Liver (tissue), 9 donors: Measurements from ENCODE around the gene PLEKHA3. TPM values are rescaled to one million over a fixed set of nuclear protein-coding genes. Genes with fewer than 3 reads are reported as not detected.

ENCODE experiments used
- DNase-seq: peaks from one replicate; pipeline ENCODE4 v3.0.0-alpha.2; 2017; ENCODE audit warnings: low spot score
- H3K27ac ChIP-seq, 2 donors: one replicate each; pipeline ENCODE4 v1.7.0; 2013; ENCODE audit warnings: inconsistent platforms in 2 of 2, low read length in 2 of 2, control low read depth in 1 of 2, low read depth in 1 of 2, mild to moderate bottlenecking in 1 of 2
- H3K27me3 ChIP-seq, 4 donors: one replicate each; pipeline versions ENCODE4 v1.6.1 to v1.7.0; 2013; ENCODE audit warnings: low read length in 3 of 4, inconsistent platforms in 1 of 4, mild to moderate bottlenecking in 1 of 4, moderate library complexity in 1 of 4; ENCODE audit not compliant: control insufficient read depth in 4 of 4, insufficient read depth in 4 of 4
- H3K36me3 ChIP-seq, 4 donors: one replicate each; pipeline versions ENCODE4 v1.6.1 to v1.7.0; 2013; ENCODE audit warnings: low read length in 3 of 4, mild to moderate bottlenecking in 3 of 4, low read depth in 1 of 4, moderate library complexity in 1 of 4; ENCODE audit not compliant: control insufficient read depth in 4 of 4, insufficient read depth in 3 of 4
- H3K4me1 ChIP-seq, 4 donors: one replicate each; pipeline versions ENCODE4 v1.6.1 to v1.7.0; 2013; ENCODE audit warnings: low read length in 3 of 4, mild to moderate bottlenecking in 3 of 4, moderate library complexity in 1 of 4; ENCODE audit not compliant: control insufficient read depth in 4 of 4, insufficient read depth in 4 of 4
- H3K4me3 ChIP-seq, 3 donors: one replicate each; pipeline versions ENCODE4 v1.6.1 to v1.7.0; 2013; ENCODE audit warnings: low read length in 3 of 3, control low read depth in 1 of 3, low read depth in 1 of 3, mild to moderate bottlenecking in 1 of 3
- H3K9ac ChIP-seq, 2 donors: one replicate each; pipeline ENCODE4 v1.7.0; 2013; ENCODE audit warnings: low read length in 2 of 2, mild to moderate bottlenecking in 2 of 2, moderate library complexity in 2 of 2, control low read depth in 1 of 2, low read depth in 1 of 2
- H3K9me3 ChIP-seq, 4 donors: one replicate each; pipeline versions ENCODE4 v1.6.1 to v1.7.0; 2013; ENCODE audit warnings: low read length in 3 of 4; ENCODE audit not compliant: control insufficient read depth in 4 of 4
- EGR1 ChIP-seq, 2 donors: IDR thresholded peaks; 2 replicates each; pipeline ENCODE4 v1.6.1; 2016 to 2018; ENCODE audit warnings: antibody characterized with exemption in 2 of 2, low read depth in 2 of 2
- FOXA1 ChIP-seq: IDR thresholded peaks from 2 replicates; pipeline ENCODE4 v1.6.1; 2016; ENCODE audit warnings: antibody characterized with exemption
- FOXA2 ChIP-seq: IDR thresholded peaks from 2 replicates; pipeline ENCODE4 v1.6.1; 2016; ENCODE audit warnings: antibody characterized with exemption
- GABPA ChIP-seq, 2 donors: IDR thresholded peaks in 1 of 2; conservative IDR thresholded peaks in 1 of 2; 2 replicates each; pipeline ENCODE4 v1.6.1; 2016; ENCODE audit warnings: antibody characterized with exemption in 2 of 2, mild to moderate bottlenecking in 1 of 2, moderate library complexity in 1 of 2
- HNF4A ChIP-seq, 2 donors: conservative IDR thresholded peaks; 2 replicates each; pipeline ENCODE4 v1.6.1; 2016; ENCODE audit warnings: antibody characterized with exemption in 2 of 2, mild to moderate bottlenecking in 2 of 2
- HNF4G ChIP-seq: IDR thresholded peaks from 2 replicates; pipeline ENCODE4 v1.6.1; 2016; ENCODE audit warnings: antibody characterized with exemption
- JUND ChIP-seq, 2 donors: IDR thresholded peaks; 2 replicates each; pipeline ENCODE4 v1.6.1; 2016; ENCODE audit warnings: antibody characterized with exemption in 2 of 2
- NR2F2 ChIP-seq: IDR thresholded peaks from 2 replicates; pipeline ENCODE4 v1.6.1; 2016; ENCODE audit warnings: antibody characterized with exemption
- RAD21 ChIP-seq, 2 donors: IDR thresholded peaks; 2 replicates each; pipeline ENCODE4 v1.6.1; 2016; ENCODE audit warnings: antibody characterized with exemption in 2 of 2, mild to moderate bottlenecking in 2 of 2
- RXRA ChIP-seq, 2 donors: IDR thresholded peaks; 2 replicates each; pipeline ENCODE4 v1.6.1; 2017 to 2018; ENCODE audit warnings: antibody characterized with exemption in 2 of 2, mild to moderate bottlenecking in 1 of 2
- SP1 ChIP-seq: IDR thresholded peaks from 2 replicates; pipeline ENCODE4 v1.6.1; 2018; ENCODE audit warnings: antibody characterized with exemption, mild to moderate bottlenecking
- TAF1 ChIP-seq: conservative IDR thresholded peaks from 2 replicates; pipeline ENCODE4 v1.6.1; 2016; ENCODE audit warnings: antibody characterized with exemption, mild to moderate bottlenecking
- YY1 ChIP-seq: IDR thresholded peaks from 2 replicates; pipeline ENCODE4 v1.6.1; 2016; ENCODE audit warnings: antibody characterized with exemption, mild to moderate bottlenecking
- WGBS: extraction: QIAGEN DNeasy Blood & Tissue Kit; methylation state at CpG from one replicate; pipeline ENCODE4 v1.1.7; 2013; 5-methylcytosine and 5-hydroxymethylcytosine counted together
- polyA plus RNA-seq, 2 donors: library from polyadenylated mRNA; stranded (reverse) in 1 of 2; unstranded in 1 of 2; fragments of 200-250 nt in 1 of 2; fragments of >200 nt in 1 of 2; fragmentation: Nextera tagmentation in 1 of 2; extraction: Ambion mirVana in 1 of 2; gene quantifications; one replicate each; pipeline versions ENCODE4 v1.2.1 to v1.2.3, GENCODE V29; 2013 to 2015
- total RNA-seq, 2 donors: library from RNA; depleted of rRNA; stranded (reverse); fragments of >200 nt; gene quantifications; one replicate each; pipeline ENCODE4 v1.2.3, GENCODE V29; 2014
- TF ChIP-seq, protein P1 (sequence below): IDR thresholded peaks from 2 replicates; pipeline ENCODE4 v1.6.1; 2016; ENCODE audit warnings: antibody characterized with exemption
- TF ChIP-seq, protein P2 (sequence below): IDR thresholded peaks from 2 replicates; pipeline ENCODE4 v1.6.1; 2016; ENCODE audit warnings: antibody characterized with exemption, mild to moderate bottlenecking
- TF ChIP-seq, protein P3 (sequence below): IDR thresholded peaks from 2 replicates; pipeline ENCODE4 v1.6.1; 2016; ENCODE audit warnings: antibody characterized with exemption
- TF ChIP-seq, protein P4 (sequence below): fragments of 150-350 bp; IDR thresholded peaks from 2 replicates; pipeline ENCODE4 v1.5.1; 2017; ENCODE audit warnings: improper control_type of control experiment, low read depth, low read length; ENCODE audit not compliant: missing input control
- TF ChIP-seq, protein P5 (sequence below): IDR thresholded peaks from 2 replicates; pipeline ENCODE4 v1.6.1; 2016; ENCODE audit warnings: antibody characterized with exemption
- donor health status: healthy.
- donor health status: healthy.
- donor health status: healthy.
- donor health status: healthy.
- donor health status: healthy.

The PLEKHA3 gene
- total and polyA plus RNA-seq, 4 donors = 3.6 to 7.1 (median 6.1) TPM

DNA sequence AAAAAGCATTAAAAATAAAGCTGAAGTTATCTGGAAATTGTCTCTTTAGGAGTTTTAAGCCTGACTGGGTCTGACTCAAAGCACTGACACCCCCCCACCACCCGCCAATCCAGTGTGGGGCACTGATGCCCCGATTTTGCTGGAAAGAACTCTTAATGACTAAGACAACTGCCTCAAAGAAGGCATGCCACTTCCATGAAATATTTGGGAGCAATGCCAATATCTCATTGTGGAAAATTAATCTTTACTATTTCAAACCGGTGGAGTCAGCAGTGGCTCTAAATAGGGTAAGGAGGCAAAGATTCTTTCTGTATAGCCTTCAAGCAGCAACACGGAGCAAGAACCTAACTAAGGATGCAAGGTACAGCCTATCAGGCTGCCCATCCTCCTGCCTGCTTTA is 6.3 kb upstream of the PLEKHA3 start:
- WGBS = 84% methylated on average over 4 of the region's 4 CpGs
- Histone ChIP-seq H3K36me3 (no peaks in the 10 kb centered on the region), H3K27ac (no peak overlapping the region), H3K4me3 (no peak overlapping the region), H3K9ac (no peak overlapping the region), H3K27me3 (no peaks in the 10 kb centered on the region), H3K4me1 (peaks cover 1 to 26% (median 14%) of the 10 kb centered on the region in 4 donors), H3K9me3 (no peaks in the 10 kb centered on the region)
- DNase-seq = no peak
- TF ChIP-seq RXRA (IDR thresholded peaks at IDR 0.05) (no peak), YY1 (no peak)
- TF ChIP-seq, protein P1, sequence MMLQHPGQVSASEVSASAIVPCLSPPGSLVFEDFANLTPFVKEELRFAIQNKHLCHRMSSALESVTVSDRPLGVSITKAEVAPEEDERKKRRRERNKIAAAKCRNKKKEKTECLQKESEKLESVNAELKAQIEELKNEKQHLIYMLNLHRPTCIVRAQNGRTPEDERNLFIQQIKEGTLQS = no peak

DNA sequence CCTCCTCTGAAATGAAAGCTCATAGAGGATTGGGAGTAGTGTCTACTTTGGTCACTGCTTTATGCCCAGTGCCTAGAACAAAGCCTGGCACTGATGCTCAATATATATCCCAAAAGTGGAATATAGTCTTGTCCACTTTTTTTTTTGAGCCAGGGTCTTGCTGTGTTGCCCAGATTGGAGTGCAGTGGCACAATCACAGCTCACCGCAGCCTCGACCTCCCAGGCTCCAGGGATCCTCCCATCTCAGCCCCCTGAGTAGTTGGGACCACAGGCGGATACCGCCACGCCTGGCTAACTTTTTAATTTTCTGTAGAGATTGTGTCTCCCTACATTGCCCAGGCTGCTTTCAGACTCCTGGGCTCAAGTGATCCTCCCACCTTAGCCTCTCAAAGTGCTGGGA is 5.7 kb upstream of the PLEKHA3 start:
- H3K9me3 ChIP-seq = no peaks in the 10 kb centered on the region
- TF ChIP-seq, protein P2, sequence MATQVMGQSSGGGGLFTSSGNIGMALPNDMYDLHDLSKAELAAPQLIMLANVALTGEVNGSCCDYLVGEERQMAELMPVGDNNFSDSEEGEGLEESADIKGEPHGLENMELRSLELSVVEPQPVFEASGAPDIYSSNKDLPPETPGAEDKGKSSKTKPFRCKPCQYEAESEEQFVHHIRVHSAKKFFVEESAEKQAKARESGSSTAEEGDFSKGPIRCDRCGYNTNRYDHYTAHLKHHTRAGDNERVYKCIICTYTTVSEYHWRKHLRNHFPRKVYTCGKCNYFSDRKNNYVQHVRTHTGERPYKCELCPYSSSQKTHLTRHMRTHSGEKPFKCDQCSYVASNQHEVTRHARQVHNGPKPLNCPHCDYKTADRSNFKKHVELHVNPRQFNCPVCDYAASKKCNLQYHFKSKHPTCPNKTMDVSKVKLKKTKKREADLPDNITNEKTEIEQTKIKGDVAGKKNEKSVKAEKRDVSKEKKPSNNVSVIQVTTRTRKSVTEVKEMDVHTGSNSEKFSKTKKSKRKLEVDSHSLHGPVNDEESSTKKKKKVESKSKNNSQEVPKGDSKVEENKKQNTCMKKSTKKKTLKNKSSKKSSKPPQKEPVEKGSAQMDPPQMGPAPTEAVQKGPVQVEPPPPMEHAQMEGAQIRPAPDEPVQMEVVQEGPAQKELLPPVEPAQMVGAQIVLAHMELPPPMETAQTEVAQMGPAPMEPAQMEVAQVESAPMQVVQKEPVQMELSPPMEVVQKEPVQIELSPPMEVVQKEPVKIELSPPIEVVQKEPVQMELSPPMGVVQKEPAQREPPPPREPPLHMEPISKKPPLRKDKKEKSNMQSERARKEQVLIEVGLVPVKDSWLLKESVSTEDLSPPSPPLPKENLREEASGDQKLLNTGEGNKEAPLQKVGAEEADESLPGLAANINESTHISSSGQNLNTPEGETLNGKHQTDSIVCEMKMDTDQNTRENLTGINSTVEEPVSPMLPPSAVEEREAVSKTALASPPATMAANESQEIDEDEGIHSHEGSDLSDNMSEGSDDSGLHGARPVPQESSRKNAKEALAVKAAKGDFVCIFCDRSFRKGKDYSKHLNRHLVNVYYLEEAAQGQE = no peak
- TF ChIP-seq, protein P3, sequence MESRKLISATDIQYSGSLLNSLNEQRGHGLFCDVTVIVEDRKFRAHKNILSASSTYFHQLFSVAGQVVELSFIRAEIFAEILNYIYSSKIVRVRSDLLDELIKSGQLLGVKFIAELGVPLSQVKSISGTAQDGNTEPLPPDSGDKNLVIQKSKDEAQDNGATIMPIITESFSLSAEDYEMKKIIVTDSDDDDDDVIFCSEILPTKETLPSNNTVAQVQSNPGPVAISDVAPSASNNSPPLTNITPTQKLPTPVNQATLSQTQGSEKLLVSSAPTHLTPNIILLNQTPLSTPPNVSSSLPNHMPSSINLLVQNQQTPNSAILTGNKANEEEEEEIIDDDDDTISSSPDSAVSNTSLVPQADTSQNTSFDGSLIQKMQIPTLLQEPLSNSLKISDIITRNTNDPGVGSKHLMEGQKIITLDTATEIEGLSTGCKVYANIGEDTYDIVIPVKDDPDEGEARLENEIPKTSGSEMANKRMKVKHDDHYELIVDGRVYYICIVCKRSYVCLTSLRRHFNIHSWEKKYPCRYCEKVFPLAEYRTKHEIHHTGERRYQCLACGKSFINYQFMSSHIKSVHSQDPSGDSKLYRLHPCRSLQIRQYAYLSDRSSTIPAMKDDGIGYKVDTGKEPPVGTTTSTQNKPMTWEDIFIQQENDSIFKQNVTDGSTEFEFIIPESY = no peak
- TF ChIP-seq FOXA2 (no peak), HNF4A (conservative IDR thresholded peaks at IDR 0.05) (no peak), GABPA (IDR thresholded peaks at IDR 0.05 in 1 of 2, conservative IDR thresholded peaks at IDR 0.05 in 1 of 2) (no peak), RXRA (IDR thresholded peaks at IDR 0.05) (no peak), TAF1 (no peak), FOXA1 (no peak), SP1 (no peak), HNF4G (no peak), NR2F2 (no peak), EGR1 (IDR thresholded peaks at IDR 0.05; ENCODE audit: low read depth in 2 of 2) (no peak), RAD21 (IDR thresholded peaks at IDR 0.05) (no peak), YY1 (no peak), JUND (IDR thresholded peaks at IDR 0.05) (no peak)
- TF ChIP-seq, protein P1 = no peak
- TF ChIP-seq, protein P4, sequence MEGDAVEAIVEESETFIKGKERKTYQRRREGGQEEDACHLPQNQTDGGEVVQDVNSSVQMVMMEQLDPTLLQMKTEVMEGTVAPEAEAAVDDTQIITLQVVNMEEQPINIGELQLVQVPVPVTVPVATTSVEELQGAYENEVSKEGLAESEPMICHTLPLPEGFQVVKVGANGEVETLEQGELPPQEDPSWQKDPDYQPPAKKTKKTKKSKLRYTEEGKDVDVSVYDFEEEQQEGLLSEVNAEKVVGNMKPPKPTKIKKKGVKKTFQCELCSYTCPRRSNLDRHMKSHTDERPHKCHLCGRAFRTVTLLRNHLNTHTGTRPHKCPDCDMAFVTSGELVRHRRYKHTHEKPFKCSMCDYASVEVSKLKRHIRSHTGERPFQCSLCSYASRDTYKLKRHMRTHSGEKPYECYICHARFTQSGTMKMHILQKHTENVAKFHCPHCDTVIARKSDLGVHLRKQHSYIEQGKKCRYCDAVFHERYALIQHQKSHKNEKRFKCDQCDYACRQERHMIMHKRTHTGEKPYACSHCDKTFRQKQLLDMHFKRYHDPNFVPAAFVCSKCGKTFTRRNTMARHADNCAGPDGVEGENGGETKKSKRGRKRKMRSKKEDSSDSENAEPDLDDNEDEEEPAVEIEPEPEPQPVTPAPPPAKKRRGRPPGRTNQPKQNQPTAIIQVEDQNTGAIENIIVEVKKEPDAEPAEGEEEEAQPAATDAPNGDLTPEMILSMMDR = no peak
- TF ChIP-seq, protein P5, sequence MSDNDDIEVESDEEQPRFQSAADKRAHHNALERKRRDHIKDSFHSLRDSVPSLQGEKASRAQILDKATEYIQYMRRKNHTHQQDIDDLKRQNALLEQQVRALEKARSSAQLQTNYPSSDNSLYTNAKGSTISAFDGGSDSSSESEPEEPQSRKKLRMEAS = no peak
- H3K27ac ChIP-seq = no peak overlapping the region
- H3K4me1 ChIP-seq = peaks cover 1 to 26% (median 16%) of the 10 kb centered on the region in 4 donors
- no peak overlapping the region for H3K9ac ChIP-seq
- H3K27me3 ChIP-seq = no peaks in the 10 kb centered on the region
- H3K36me3 ChIP-seq = no peaks in the 10 kb centered on the region
- no peak overlapping the region for H3K4me3 ChIP-seq
- 96% methylated on average over 5 of the region's 5 CpGs for WGBS
- DNase-seq = no peak
